ENCODE measurements around the gene HEY2. TPM values are rescaled to one million over a fixed set of nuclear protein-coding genes. Genes with fewer than 3 reads are reported as not detected.
A peak's percentile ranks its signal among the peaks of the same experiment; 100 is the strongest.

The HEY2 gene
- total RNA-seq, 1 donor from 2014 or later = 43.0 TPM

DNA sequence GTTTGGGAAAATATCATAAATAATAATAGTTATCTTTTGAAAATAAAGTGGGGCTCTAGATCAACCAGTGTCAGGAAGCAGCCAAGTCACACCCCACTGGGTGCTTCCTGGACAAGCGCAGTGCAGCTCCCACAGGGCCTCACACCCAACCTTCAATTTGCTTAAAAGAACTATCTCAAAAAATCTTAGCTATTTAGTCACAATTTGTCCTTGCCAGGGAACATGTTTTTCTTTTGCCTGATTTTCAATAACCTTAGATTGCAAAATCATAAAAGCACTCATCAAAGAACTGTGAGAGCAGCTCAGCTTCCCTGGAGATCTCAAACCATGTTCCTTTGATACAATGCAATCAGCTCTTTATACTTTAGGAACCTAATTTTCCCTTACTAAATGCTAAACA, 39.7 kb downstream of the HEY2 start:
- Mint-ChIP-seq H3K9me3 (ENCODE audit: low read depth) (no peaks in the 10 kb centered on the region), H3K27me3 (ENCODE audit: low read depth) (no peaks in the 10 kb centered on the region), H3K27ac (ENCODE audit: unreplicated experiment) (peak overlapping the region; percentile 96), H3K4me3 (ENCODE audit: unreplicated experiment) (no peak overlapping the region), H3K4me1 (ENCODE audit: low read depth) (peaks cover 55% of the 10 kb centered on the region), H3K36me3 (ENCODE audit: low read depth) (peaks cover 11% of the 10 kb centered on the region)
- TF ChIP-seq, protein P1, sequence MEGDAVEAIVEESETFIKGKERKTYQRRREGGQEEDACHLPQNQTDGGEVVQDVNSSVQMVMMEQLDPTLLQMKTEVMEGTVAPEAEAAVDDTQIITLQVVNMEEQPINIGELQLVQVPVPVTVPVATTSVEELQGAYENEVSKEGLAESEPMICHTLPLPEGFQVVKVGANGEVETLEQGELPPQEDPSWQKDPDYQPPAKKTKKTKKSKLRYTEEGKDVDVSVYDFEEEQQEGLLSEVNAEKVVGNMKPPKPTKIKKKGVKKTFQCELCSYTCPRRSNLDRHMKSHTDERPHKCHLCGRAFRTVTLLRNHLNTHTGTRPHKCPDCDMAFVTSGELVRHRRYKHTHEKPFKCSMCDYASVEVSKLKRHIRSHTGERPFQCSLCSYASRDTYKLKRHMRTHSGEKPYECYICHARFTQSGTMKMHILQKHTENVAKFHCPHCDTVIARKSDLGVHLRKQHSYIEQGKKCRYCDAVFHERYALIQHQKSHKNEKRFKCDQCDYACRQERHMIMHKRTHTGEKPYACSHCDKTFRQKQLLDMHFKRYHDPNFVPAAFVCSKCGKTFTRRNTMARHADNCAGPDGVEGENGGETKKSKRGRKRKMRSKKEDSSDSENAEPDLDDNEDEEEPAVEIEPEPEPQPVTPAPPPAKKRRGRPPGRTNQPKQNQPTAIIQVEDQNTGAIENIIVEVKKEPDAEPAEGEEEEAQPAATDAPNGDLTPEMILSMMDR (IDR thresholded peaks at IDR 0.05) = no peak
- DNase-seq (ENCODE audit: low spot score) = no peak

GRCh38 chr6:125789576-125790357, 40.3 kb downstream of the HEY2 start:
- peaks cover 11% of the 10 kb centered on the region for H3K36me3 Mint-ChIP-seq (ENCODE audit: low read depth)
- H3K27ac Mint-ChIP-seq (ENCODE audit: unreplicated experiment) = peak overlapping the region; percentile 96
- DNase-seq (ENCODE audit: low spot score) = no peak
- TF ChIP-seq, protein P1 (IDR thresholded peaks at IDR 0.05) = no peak
- no peaks in the 10 kb centered on the region for H3K27me3 Mint-ChIP-seq (ENCODE audit: low read depth)
- no peaks in the 10 kb centered on the region for H3K9me3 Mint-ChIP-seq (ENCODE audit: low read depth)
- peak overlapping the region; percentile 71 for H3K4me3 Mint-ChIP-seq (ENCODE audit: unreplicated experiment)
- H3K4me1 Mint-ChIP-seq (ENCODE audit: low read depth) = peaks cover 55% of the 10 kb centered on the region

GRCh38 chr6:125790358-125791150, 41.1 kb downstream of the HEY2 start, which contains the start of gene NCOA7:
Gene NCOA7, plus strand, starts transcription at chr6:125790960. Its CDS starts 24,395 bp downstream, at chr6:125815355.
- H3K4me1 Mint-ChIP-seq (ENCODE audit: low read depth) = peaks cover 58% of the 10 kb centered on the region
- no peaks in the 10 kb centered on the region for H3K27me3 Mint-ChIP-seq (ENCODE audit: low read depth)
- peak within 1 kb of the TSS; percentile 75 for H3K4me3 Mint-ChIP-seq (ENCODE audit: unreplicated experiment)
- H3K27ac Mint-ChIP-seq (ENCODE audit: unreplicated experiment) = peak within 1 kb of the TSS; percentile 96
- TF ChIP-seq, protein P1 (IDR thresholded peaks at IDR 0.05) = peak; percentile 13
- peak; percentile 94 for DNase-seq (ENCODE audit: low spot score)
- H3K36me3 Mint-ChIP-seq (ENCODE audit: low read depth) = peaks cover 11% of the 10 kb centered on the region
- H3K9me3 Mint-ChIP-seq (ENCODE audit: low read depth) = no peaks in the 10 kb centered on the region

- H3K4me3 Mint-ChIP-seq (ENCODE audit: unreplicated experiment) = peak overlapping the region; percentile 75
- no peak for DNase-seq (ENCODE audit: low spot score)
- H3K36me3 Mint-ChIP-seq (ENCODE audit: low read depth) = peaks cover 8% of the 10 kb centered on the region
- H3K27ac Mint-ChIP-seq (ENCODE audit: unreplicated experiment) = peak overlapping the region; percentile 93
- TF ChIP-seq, protein P1 (IDR thresholded peaks at IDR 0.05) = peak; percentile 79
- H3K4me1 Mint-ChIP-seq (ENCODE audit: low read depth) = peaks cover 60% of the 10 kb centered on the region
- no peaks in the 10 kb centered on the region for H3K27me3 Mint-ChIP-seq (ENCODE audit: low read depth)
- H3K9me3 Mint-ChIP-seq (ENCODE audit: low read depth) = no peaks in the 10 kb centered on the region
Observed at GRCh38 chr6:125791151-125791819, 41.9 kb downstream of the HEY2 start.

GRCh38 chr6:125791820-125792165, 42.4 kb downstream of the HEY2 start:
- Mint-ChIP-seq H3K36me3 (ENCODE audit: low read depth) (peaks cover 5% of the 10 kb centered on the region), H3K4me1 (ENCODE audit: low read depth) (peaks cover 60% of the 10 kb centered on the region)

More at GRCh38 chr6:125791820-125792165, 42.4 kb downstream of the HEY2 start:
- no peak for DNase-seq (ENCODE audit: low spot score)
- TF ChIP-seq, protein P1 (IDR thresholded peaks at IDR 0.05) = peak; percentile 48
- Mint-ChIP-seq H3K9me3 (ENCODE audit: low read depth) (no peaks in the 10 kb centered on the region), H3K27ac (ENCODE audit: unreplicated experiment) (peak overlapping the region; percentile 93), H3K4me3 (ENCODE audit: unreplicated experiment) (peak overlapping the region; percentile 75), H3K27me3 (ENCODE audit: low read depth) (no peaks in the 10 kb centered on the region)

Data from chondrocyte (in vitro differentiated cells).